Neuron (in vitro differentiated cells): Measurements from ENCODE around the gene CLUH.
"Not testable (repeated sequence)": the region's sequence is repeated elsewhere in the genome, so short reads cannot be mapped to it uniquely, and the experiment has no call there.

ENCODE experiments used
- H2AFZ ChIP-seq: one replicate; pipeline ENCODE4 v1.6.1; 2013; ENCODE audit warnings: low read depth, mild to moderate bottlenecking, inconsistent platforms, low read length, moderate library complexity
- H3K27me3 ChIP-seq: one replicate; pipeline ENCODE4 v1.6.1; 2013; ENCODE audit warnings: low read length; ENCODE audit not compliant: insufficient read depth
- H3K36me3 ChIP-seq: one replicate; pipeline ENCODE4 v1.6.1; 2013; ENCODE audit warnings: low read length; ENCODE audit not compliant: insufficient read depth
- H3K4me1 ChIP-seq: one replicate; pipeline ENCODE4 v1.6.1; 2013; ENCODE audit warnings: low read length; ENCODE audit not compliant: insufficient read depth
- H3K4me3 ChIP-seq: 2 replicates; pipeline ENCODE4 v1.5.1; 2013; ENCODE audit warnings: mild to moderate bottlenecking, low read length, moderate library complexity
- H3K9me3 ChIP-seq: one replicate; pipeline ENCODE4 v1.6.1; 2013; ENCODE audit warnings: low read length

The CLUH gene

GRCh38 chr17:2682176-2682938, 29.2 kb downstream of the CLUH start:
- Histone ChIP-seq H3K36me3 (peaks cover 56% of the 10 kb centered on the region), H3K9me3 (no peaks in the 10 kb centered on the region), H2AFZ (no peak overlapping the region), H3K4me3 (no peak overlapping the region), H3K4me1 (peaks cover 4% of the 10 kb centered on the region), H3K27me3 (no peaks in the 10 kb centered on the region)

GRCh38 chr17:2681650-2682049, 29.9 kb downstream of the CLUH start:
- Histone ChIP-seq H3K4me3 (no peak overlapping the region), H3K27me3 (no peaks in the 10 kb centered on the region), H3K4me1 (peaks cover 4% of the 10 kb centered on the region), H3K9me3 (no peaks in the 10 kb centered on the region), H2AFZ (no peak overlapping the region), H3K36me3 (peaks cover 60% of the 10 kb centered on the region)

- H3K4me3 ChIP-seq, result no peak overlapping the region
- peaks cover 60% of the 10 kb centered on the region for H3K36me3 ChIP-seq
Measured at GRCh38 chr17:2680961-2681360, 30.6 kb downstream of the CLUH start.

GRCh38 chr17:2679247-2679646, 32.3 kb downstream of the CLUH start:
- not testable (repeated sequence) for H3K4me3 ChIP-seq, H3K27me3 ChIP-seq, H3K9me3 ChIP-seq, H3K4me1 ChIP-seq, H2AFZ ChIP-seq
- peaks cover 73% of the 10 kb centered on the region for H3K36me3 ChIP-seq

More at GRCh38 chr17:2680961-2681360, 30.6 kb downstream of the CLUH start:
- Histone ChIP-seq H3K9me3 (no peaks in the 10 kb centered on the region), H3K27me3 (no peaks in the 10 kb centered on the region), H2AFZ (no peak overlapping the region), H3K4me1 (peaks cover 4% of the 10 kb centered on the region)

DNA sequence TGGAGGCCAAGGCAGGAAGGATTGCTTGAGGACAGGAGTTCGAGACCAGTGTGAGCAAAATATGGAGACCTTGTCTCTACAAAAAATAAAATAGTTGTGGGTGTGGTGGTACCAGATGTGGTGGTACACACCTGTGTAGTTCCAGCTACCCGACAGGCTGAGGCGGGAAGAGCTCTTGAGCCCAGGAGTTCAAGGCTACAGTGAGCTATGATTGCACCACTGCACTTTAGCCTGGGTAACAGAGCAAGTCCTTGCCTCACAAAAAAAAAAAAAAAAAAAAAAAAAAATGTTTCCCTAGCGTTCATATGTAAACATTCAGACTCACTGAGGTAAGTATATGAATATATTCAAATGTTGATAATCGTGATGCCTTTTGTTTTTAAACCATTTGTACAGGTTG, 39.5 kb downstream of the CLUH start:
- no peaks in the 10 kb centered on the region for H3K27me3 ChIP-seq
- no peak overlapping the region for H3K4me3 ChIP-seq
- no peaks in the 10 kb centered on the region for H3K4me1 ChIP-seq
- H3K9me3 ChIP-seq, result peaks cover 12% of the 10 kb centered on the region
- peaks cover 79% of the 10 kb centered on the region for H3K36me3 ChIP-seq
- H2AFZ ChIP-seq, result no peak overlapping the region

GRCh38 chr17:2660410-2660809, 51.2 kb downstream of the CLUH start:
- H2AFZ ChIP-seq, H3K4me1 ChIP-seq, H3K4me3 ChIP-seq, H3K27me3 ChIP-seq, H3K9me3 ChIP-seq: not testable (repeated sequence)
- H3K36me3 ChIP-seq, result peaks cover 12% of the 10 kb centered on the region

DNA sequence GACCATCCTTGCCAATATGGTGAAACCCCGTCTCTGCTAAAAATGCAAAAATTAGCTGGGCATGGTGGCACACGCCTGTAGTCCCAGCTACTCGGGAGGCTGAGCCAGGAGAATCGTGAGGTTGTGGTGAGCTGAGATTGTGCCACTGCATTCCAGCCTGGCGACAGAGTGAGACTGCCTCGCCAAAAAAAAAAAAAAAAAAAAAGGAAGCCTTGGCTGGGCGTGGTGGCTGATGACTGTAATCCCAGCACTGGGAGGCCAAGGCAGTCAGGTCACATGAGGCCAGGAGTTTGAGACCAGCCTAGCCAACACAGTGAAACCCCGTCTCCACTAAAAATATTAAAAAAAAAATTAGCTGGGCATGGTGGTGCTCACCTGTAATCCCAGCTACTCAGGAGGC, 52.2 kb downstream of the CLUH start:
- not testable (repeated sequence) for H3K9me3 ChIP-seq, H3K27me3 ChIP-seq, H2AFZ ChIP-seq, H3K4me1 ChIP-seq, H3K4me3 ChIP-seq
- peaks cover 12% of the 10 kb centered on the region for H3K36me3 ChIP-seq

DNA sequence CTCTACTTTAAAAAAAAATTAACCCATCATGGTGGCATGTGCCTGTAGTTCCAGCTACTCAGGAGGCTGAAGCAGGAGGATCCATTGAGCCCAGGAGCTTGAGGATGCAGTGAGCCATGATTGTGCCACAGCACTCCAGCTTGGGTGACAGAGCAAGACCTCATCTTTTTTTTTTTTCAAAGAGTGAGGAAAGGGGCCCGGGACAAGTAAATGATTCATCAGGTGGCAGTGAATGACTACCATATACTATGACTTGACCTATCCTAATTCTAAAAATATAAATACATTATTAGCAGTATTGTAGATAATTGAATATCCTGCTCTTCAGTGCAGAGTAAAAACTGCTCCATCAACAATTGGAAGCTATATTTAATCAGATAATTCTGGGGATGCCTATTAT, 55.3 kb downstream of the CLUH start:
- Histone ChIP-seq H3K4me3 (no peak overlapping the region), H3K36me3 (peaks cover 22% of the 10 kb centered on the region), H3K4me1 (no peaks in the 10 kb centered on the region), H2AFZ (no peak overlapping the region), H3K9me3 (peaks cover 4% of the 10 kb centered on the region), H3K27me3 (no peaks in the 10 kb centered on the region)

GRCh38 chr17:2655546-2655945, 56.0 kb downstream of the CLUH start:
- Histone ChIP-seq H2AFZ (no peak overlapping the region), H3K36me3 (peaks cover 28% of the 10 kb centered on the region), H3K4me3 (no peak overlapping the region), H3K9me3 (peaks cover 4% of the 10 kb centered on the region), H3K4me1 (no peaks in the 10 kb centered on the region), H3K27me3 (no peaks in the 10 kb centered on the region)

- H3K9me3 ChIP-seq, result not testable (repeated sequence)
- peaks cover 33% of the 10 kb centered on the region for H3K36me3 ChIP-seq
Measured at GRCh38 chr17:2652911-2653310, 58.7 kb downstream of the CLUH start.

GRCh38 chr17:2649191-2649590, 62.4 kb downstream of the CLUH start:
- no peaks in the 10 kb centered on the region for H3K4me1 ChIP-seq
- no peaks in the 10 kb centered on the region for H3K27me3 ChIP-seq
- peaks cover 6% of the 10 kb centered on the region for H3K9me3 ChIP-seq
- H3K4me3 ChIP-seq, result no peak overlapping the region
- H2AFZ ChIP-seq, result no peak overlapping the region
- H3K36me3 ChIP-seq, result peaks cover 37% of the 10 kb centered on the region

More at GRCh38 chr17:2652911-2653310, 58.7 kb downstream of the CLUH start:
- not testable (repeated sequence) for H3K4me1 ChIP-seq, H3K27me3 ChIP-seq, H3K4me3 ChIP-seq, H2AFZ ChIP-seq

GRCh38 chr17:2647957-2648356, 63.6 kb downstream of the CLUH start:
- peaks cover 6% of the 10 kb centered on the region for H3K9me3 ChIP-seq
- H2AFZ ChIP-seq, result no peak overlapping the region
- no peaks in the 10 kb centered on the region for H3K4me1 ChIP-seq
- peaks cover 43% of the 10 kb centered on the region for H3K36me3 ChIP-seq
- no peak overlapping the region for H3K4me3 ChIP-seq
- no peaks in the 10 kb centered on the region for H3K27me3 ChIP-seq

DNA sequence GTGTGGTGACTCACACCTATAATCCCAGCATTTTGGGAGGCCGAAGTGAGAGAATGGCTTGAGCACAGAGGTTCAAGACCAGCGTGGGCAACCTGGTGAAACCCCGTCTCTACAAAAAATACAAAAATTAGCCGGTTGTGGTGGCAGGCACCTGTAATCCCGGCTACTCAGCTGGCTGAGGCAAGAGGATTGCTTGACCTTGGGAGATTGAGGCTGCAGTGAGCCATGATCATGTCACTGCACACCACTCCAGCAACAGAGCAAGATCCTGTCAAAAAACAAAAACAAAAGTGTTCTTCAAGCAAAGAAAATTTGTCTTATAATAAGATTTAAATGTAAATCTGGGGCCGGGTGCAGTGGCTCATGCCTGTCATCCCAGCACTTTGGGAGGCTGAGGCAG, 66.6 kb downstream of the CLUH start:
- Histone ChIP-seq H3K9me3 (peaks cover 3% of the 10 kb centered on the region), H3K4me3 (no peak overlapping the region), H2AFZ (no peak overlapping the region), H3K27me3 (no peaks in the 10 kb centered on the region), H3K36me3 (peaks cover 55% of the 10 kb centered on the region), H3K4me1 (no peaks in the 10 kb centered on the region)
